AG08395 (cell line): Measurements from ENCODE around the gene TRIM50.
"Not testable (repeated sequence)": the region's sequence is repeated elsewhere in the genome, so short reads cannot be mapped to it uniquely, and the experiment has no call there.

Experiments used
- DNase-seq: peaks from one replicate; pipeline ENCODE4 v3.0.0; 2012; ENCODE audit warnings: mixed read lengths, low spot score

Gene TRIM50

GRCh38 chr7:73327922-73328321 lies at the start of gene TRIM50, which contains the start of gene FKBP6:
Gene TRIM50 (minus strand): TSS chr7:73328082. CDS start chr7:73324787, 3,295 bp downstream.
Gene FKBP6 (plus strand): TSS chr7:73328161. CDS start chr7:73328429, 268 bp downstream.
- DNase-seq: not testable (repeated sequence)

GRCh38 chr7:73376671-73377412 lies 49.0 kb upstream of the TRIM50 start:
- no peak for DNase-seq

GRCh38 chr7:73376262-73376661 lies 48.4 kb upstream of the TRIM50 start:
- not testable (repeated sequence) for DNase-seq

- DNase-seq: no peak
Measured at GRCh38 chr7:73373741-73374140, 45.9 kb upstream of the TRIM50 start.

- no peak for DNase-seq
Measured at GRCh38 chr7:73369622-73370021, 41.7 kb upstream of the TRIM50 start.

GRCh38 chr7:73369009-73369408 lies 41.1 kb upstream of the TRIM50 start:
- no peak for DNase-seq

- no peak for DNase-seq
Measured at GRCh38 chr7:73366990-73367389, 39.1 kb upstream of the TRIM50 start.

GRCh38 chr7:73366127-73366526 lies 38.2 kb upstream of the TRIM50 start:
- no peak for DNase-seq

GRCh38 chr7:73364006-73364728 lies 36.3 kb upstream of the TRIM50 start:
- no peak for DNase-seq

- no peak for DNase-seq
Measured at GRCh38 chr7:73363225-73364005, 35.5 kb upstream of the TRIM50 start.

GRCh38 chr7:73360590-73360989 lies 32.7 kb upstream of the TRIM50 start:
- DNase-seq: not testable (repeated sequence)

GRCh38 chr7:73359746-73360375 lies 32.0 kb upstream of the TRIM50 start:
- no peak for DNase-seq

- DNase-seq: no peak
Measured at GRCh38 chr7:73359306-73359705, 31.4 kb upstream of the TRIM50 start.

- no peak for DNase-seq
Measured at GRCh38 chr7:73358590-73359275, 30.9 kb upstream of the TRIM50 start.

GRCh38 chr7:73356159-73356558 lies 28.3 kb upstream of the TRIM50 start:
- DNase-seq: no peak

GRCh38 chr7:73354821-73355220 lies 26.9 kb upstream of the TRIM50 start:
- DNase-seq: no peak

- no peak for DNase-seq
Measured at GRCh38 chr7:73354196-73354595, 26.3 kb upstream of the TRIM50 start.

GRCh38 chr7:73353243-73353642 lies 25.4 kb upstream of the TRIM50 start:
- no peak for DNase-seq

- no peak for DNase-seq
Measured at GRCh38 chr7:73352784-73353183, 24.9 kb upstream of the TRIM50 start.

- no peak for DNase-seq
Measured at GRCh38 chr7:73351447-73352167, 23.7 kb upstream of the TRIM50 start.
